GM23338 (cell line): Measurements from ENCODE around the gene ARL11.

Source experiments
- CREB1 ChIP-seq: fragments of 250-450 bp; sonication (Bioruptor Pico); IDR thresholded peaks from 2 replicates; pipeline ENCODE4 v1.5.0; 2020; ENCODE audit warnings: low read depth, mild to moderate bottlenecking, moderate library complexity
- ETS1 ChIP-seq: IDR thresholded peaks from 2 replicates; pipeline ENCODE4 v1.6.1; 2016; ENCODE audit warnings: antibody characterized with exemption
- EZH2 ChIP-seq: fragments of 200-600 bp; sonication (generic); IDR thresholded peaks from one replicate; pipeline ENCODE4 v1.8.0; 2017; ENCODE audit warnings: antibody characterized with exemption, mild to moderate bottlenecking, low read depth; ENCODE audit not compliant: unreplicated experiment
- EZH2phosphoT487 ChIP-seq: fragments of 200-600 bp; sonication (generic); IDR thresholded peaks from one replicate; pipeline ENCODE4 v1.8.1; 2018; ENCODE audit warnings: antibody characterized with exemption; ENCODE audit not compliant: unreplicated experiment
- POLR2AphosphoS5 ChIP-seq: IDR thresholded peaks from 2 replicates; pipeline ENCODE4 v1.6.1; 2016; ENCODE audit warnings: antibody characterized with exemption, low read depth
- STAT1 ChIP-seq: IDR thresholded peaks from one replicate; pipeline ENCODE4 v1.6.1; 2016; ENCODE audit warnings: antibody characterized with exemption; ENCODE audit not compliant: unreplicated experiment
- TF ChIP-seq, protein P1 (sequence below), 2 experiments: fragments of 200-600 bp in 1 of 2; sonication (generic) in 1 of 2; conservative IDR thresholded peaks; 2 replicates each; pipeline versions ENCODE4 v1.5.1 to v1.6.1; 2016 to 2017; ENCODE audit warnings: antibody characterized with exemption in 2 of 2, low read depth in 2 of 2, mild to moderate bottlenecking in 2 of 2, moderate library complexity in 1 of 2

GRCh38 chr13:49622174-49622946, 5.9 kb upstream of the ARL11 start:
- TF ChIP-seq, protein P1, sequence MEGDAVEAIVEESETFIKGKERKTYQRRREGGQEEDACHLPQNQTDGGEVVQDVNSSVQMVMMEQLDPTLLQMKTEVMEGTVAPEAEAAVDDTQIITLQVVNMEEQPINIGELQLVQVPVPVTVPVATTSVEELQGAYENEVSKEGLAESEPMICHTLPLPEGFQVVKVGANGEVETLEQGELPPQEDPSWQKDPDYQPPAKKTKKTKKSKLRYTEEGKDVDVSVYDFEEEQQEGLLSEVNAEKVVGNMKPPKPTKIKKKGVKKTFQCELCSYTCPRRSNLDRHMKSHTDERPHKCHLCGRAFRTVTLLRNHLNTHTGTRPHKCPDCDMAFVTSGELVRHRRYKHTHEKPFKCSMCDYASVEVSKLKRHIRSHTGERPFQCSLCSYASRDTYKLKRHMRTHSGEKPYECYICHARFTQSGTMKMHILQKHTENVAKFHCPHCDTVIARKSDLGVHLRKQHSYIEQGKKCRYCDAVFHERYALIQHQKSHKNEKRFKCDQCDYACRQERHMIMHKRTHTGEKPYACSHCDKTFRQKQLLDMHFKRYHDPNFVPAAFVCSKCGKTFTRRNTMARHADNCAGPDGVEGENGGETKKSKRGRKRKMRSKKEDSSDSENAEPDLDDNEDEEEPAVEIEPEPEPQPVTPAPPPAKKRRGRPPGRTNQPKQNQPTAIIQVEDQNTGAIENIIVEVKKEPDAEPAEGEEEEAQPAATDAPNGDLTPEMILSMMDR (conservative IDR thresholded peaks at IDR 0.05; ENCODE audit: low read depth in 2 of 2), result no peak
- TF ChIP-seq EZH2, result no peak
- no peak for TF ChIP-seq EZH2phosphoT487
- TF ChIP-seq CREB1, result no peak
- no peak for TF ChIP-seq STAT1
- no peak for TF ChIP-seq POLR2AphosphoS5
- no peak for TF ChIP-seq ETS1
